GM23338 (cell line): ENCODE results near the gene PTPN22. TPM values are rescaled to one million over a fixed set of nuclear protein-coding genes. Genes with fewer than 3 reads are reported as not detected.

Experiments
- ATAC-seq: fragments of 200-7000 bp; cut with Tn5 transposase; 3 replicates; pipeline ENCODE4 v1.9.1; 2020
- DNase-seq: peaks from one replicate; pipeline ENCODE4 v3.0.0-alpha.2; 2015; ENCODE audit warnings: low spot score
- H2AFZ ChIP-seq: fragments of 200-600 bp; sonication (generic); 2 replicates; pipeline ENCODE4 v1.8.0; 2016; ENCODE audit warnings: antibody characterized with exemption, mild to moderate bottlenecking, moderate library complexity
- H3F3A ChIP-seq: fragments of 200-600 bp; sonication (generic); replicated peaks from 2 replicates; pipeline ENCODE4 v1.8.0; 2017; ENCODE audit warnings: antibody characterized with exemption, mixed run types, low read depth
- H3K27ac ChIP-seq: fragments of 200-600 bp; sonication (generic); 2 replicates; pipeline ENCODE4 v1.6.1; 2016; ENCODE audit warnings: low read depth
- H3K27me3 ChIP-seq: fragments of 200-600 bp; sonication (generic); 2 replicates; pipeline ENCODE4 v1.8.0; 2016; ENCODE audit warnings: mild to moderate bottlenecking, mixed run types, moderate library complexity; ENCODE audit not compliant: insufficient read depth
- H3K36me3 ChIP-seq: fragments of 200-600 bp; sonication (generic); 2 replicates; pipeline ENCODE4 v1.8.0; 2016; ENCODE audit warnings: mild to moderate bottlenecking; ENCODE audit not compliant: insufficient read depth
- H3K4me1 ChIP-seq: fragments of 200-600 bp; sonication (generic); 2 replicates; pipeline ENCODE4 v1.8.0; 2016; ENCODE audit warnings: mild to moderate bottlenecking, moderate library complexity; ENCODE audit not compliant: insufficient read depth
- H3K4me2 ChIP-seq: fragments of 200-600 bp; sonication (generic); 2 replicates; pipeline ENCODE4 v1.7.1; 2017; ENCODE audit warnings: mixed run types
- H3K4me3 ChIP-seq: fragments of 200-600 bp; sonication (generic); 2 replicates; pipeline ENCODE4 v1.6.1; 2016; ENCODE audit warnings: mixed run types
- H3K79me2 ChIP-seq: fragments of 200-600 bp; sonication (generic); replicated peaks from 2 replicates; pipeline ENCODE4 v1.8.0; 2017; ENCODE audit warnings: mild to moderate bottlenecking; ENCODE audit not compliant: insufficient read depth
- H3K9me2 ChIP-seq: fragments of 200-600 bp; sonication (generic); 2 replicates; pipeline ENCODE4 v1.8.0; 2017; ENCODE audit not compliant: insufficient read depth
- H4K20me1 ChIP-seq: fragments of 200-600 bp; sonication (generic); replicated peaks from 2 replicates; pipeline ENCODE4 v1.8.0; 2017; ENCODE audit warnings: mild to moderate bottlenecking; ENCODE audit not compliant: insufficient read depth
- H3K27ac Mint-ChIP-seq: 2 replicates; pipeline ENCODE4 v1.8.0; 2020; ENCODE audit warnings: inconsistent platforms, mild to moderate bottlenecking, moderate library complexity, mixed read lengths
- H3K27me3 Mint-ChIP-seq: 3 replicates; pipeline ENCODE4 v1.8.0; 2022; ENCODE audit warnings: low read depth, mild to moderate bottlenecking, moderate library complexity, mixed read lengths, inconsistent platforms; ENCODE audit not compliant: insufficient read depth, poor library complexity
- H3K36me3 Mint-ChIP-seq: 3 replicates; pipeline ENCODE4 v1.8.0; 2021; ENCODE audit warnings: low read depth, mild to moderate bottlenecking, inconsistent platforms, moderate library complexity, mixed read lengths
- H3K4me1 Mint-ChIP-seq: 3 replicates; pipeline ENCODE4 v1.8.0; 2020; ENCODE audit warnings: mild to moderate bottlenecking, inconsistent platforms, mixed read lengths
- H3K4me3 Mint-ChIP-seq: 3 replicates; pipeline ENCODE4 v1.8.0; 2021; ENCODE audit warnings: moderate library complexity, mild to moderate bottlenecking, inconsistent platforms, mixed read lengths
- H3K9me3 Mint-ChIP-seq: 3 replicates; pipeline ENCODE4 v1.8.0; 2020; ENCODE audit warnings: moderate library complexity, mild to moderate bottlenecking, inconsistent platforms, mixed read lengths
- CREB1 ChIP-seq: fragments of 250-450 bp; sonication (Bioruptor Pico); IDR thresholded peaks from 2 replicates; pipeline ENCODE4 v1.5.0; 2020; ENCODE audit warnings: low read depth, mild to moderate bottlenecking, moderate library complexity
- CTCF ChIP-seq, 2 experiments: fragments of 200-600 bp in 1 of 2; sonication (generic) in 1 of 2; conservative IDR thresholded peaks; 2 replicates each; pipeline versions ENCODE4 v1.5.1 to v1.6.1; 2016 to 2017; ENCODE audit warnings: antibody characterized with exemption in 2 of 2, low read depth in 2 of 2, mild to moderate bottlenecking in 2 of 2, moderate library complexity in 1 of 2
- EZH2 ChIP-seq: fragments of 200-600 bp; sonication (generic); IDR thresholded peaks from one replicate; pipeline ENCODE4 v1.8.0; 2017; ENCODE audit warnings: antibody characterized with exemption, mild to moderate bottlenecking, low read depth; ENCODE audit not compliant: unreplicated experiment
- EZH2phosphoT487 ChIP-seq: fragments of 200-600 bp; sonication (generic); IDR thresholded peaks from one replicate; pipeline ENCODE4 v1.8.1; 2018; ENCODE audit warnings: antibody characterized with exemption; ENCODE audit not compliant: unreplicated experiment
- JUNB ChIP-seq: IDR thresholded peaks from one replicate; pipeline ENCODE4 v1.6.1; 2016; ENCODE audit warnings: antibody characterized with exemption; ENCODE audit not compliant: unreplicated experiment
- NANOG ChIP-seq: IDR thresholded peaks from 2 replicates; pipeline ENCODE4 v1.6.1; 2016; ENCODE audit warnings: antibody characterized with exemption, borderline replicate concordance
- POLR2AphosphoS5 ChIP-seq: IDR thresholded peaks from 2 replicates; pipeline ENCODE4 v1.6.1; 2016; ENCODE audit warnings: antibody characterized with exemption, low read depth
- REST ChIP-seq: IDR thresholded peaks from one replicate; pipeline ENCODE4 v1.6.1; 2018; ENCODE audit warnings: antibody characterized with exemption; ENCODE audit not compliant: unreplicated experiment
- STAT1 ChIP-seq: IDR thresholded peaks from one replicate; pipeline ENCODE4 v1.6.1; 2016; ENCODE audit warnings: antibody characterized with exemption; ENCODE audit not compliant: unreplicated experiment
- ZNF114 ChIP-seq: fragments of 250-450 bp; sonication (Bioruptor Pico); IDR thresholded peaks from 2 replicates; pipeline ENCODE4 v1.5.0; 2020; ENCODE audit warnings: mild to moderate bottlenecking, moderate library complexity
- ZNF331 ChIP-seq: fragments of 250-450 bp; sonication (Bioruptor Pico); IDR thresholded peaks from 2 replicates; pipeline ENCODE4 v1.5.0; 2020; ENCODE audit warnings: low read depth, mild to moderate bottlenecking, moderate library complexity
- ZNF462 ChIP-seq: fragments of 250-450 bp; sonication (Bioruptor Pico); IDR thresholded peaks from 2 replicates; pipeline ENCODE4 v1.5.0; 2020; ENCODE audit warnings: mild to moderate bottlenecking, moderate library complexity
- polyA plus RNA-seq: library from polyadenylated mRNA; unstranded; fragments of >200 nt; fragmentation: Nextera tagmentation; extraction: Ambion mirVana; gene quantifications from 2 replicates; pipeline ENCODE4 v1.2.1, GENCODE V29; 2016
- total RNA-seq: library from RNA; depleted of rRNA; stranded (reverse); fragments of >200 nt; shearing (Covaris generic); gene quantifications from 2 replicates; pipeline ENCODE4 v1.2.3, GENCODE V29; 2014

PTPN22 gene
- total and polyA plus RNA-seq, 2 experiments from 2014 or later = 0.08 TPM; not detected in 1

GRCh38 chr1:113874012-113874879 is 2.7 kb upstream of the PTPN22 start (continued):
- TF ChIP-seq CTCF (conservative IDR thresholded peaks at IDR 0.05; ENCODE audit: low read depth in 2 of 2) = peak; percentile 54 to 56

GRCh38 chr1:113872219-113872935 is 865 bp upstream of the PTPN22 start:
- Histone ChIP-seq H3K36me3 (no peaks in the 10 kb centered on the region), H2AFZ (peak overlapping the region; percentile 48), H3F3A (no peaks in the 10 kb centered on the region), H3K79me2 (no peaks in the 10 kb centered on the region), H3K4me3 (no peak overlapping the region), H3K9me2 (no peaks in the 10 kb centered on the region; the same call in 1 of the 2 replicates), H3K27me3 (no peaks in the 10 kb centered on the region), H4K20me1 (no peaks in the 10 kb centered on the region), H3K27ac (no peak overlapping the region), H3K4me2 (no peak overlapping the region), H3K4me1 (no peaks in the 10 kb centered on the region)
- Mint-ChIP-seq H3K27ac (no peak overlapping the region), H3K36me3 (no peaks in the 10 kb centered on the region), H3K4me1 (peaks cover 5% of the 10 kb centered on the region; the same call in 2 of the 3 replicates), H3K27me3 (no peaks in the 10 kb centered on the region), H3K9me3 (no peaks in the 10 kb centered on the region), H3K4me3 (no peak overlapping the region)
- ATAC-seq (no peak), DNase-seq (no peak)
- TF ChIP-seq POLR2AphosphoS5 = no peak
- TF ChIP-seq EZH2phosphoT487 = no peak
- TF ChIP-seq REST = no peak
- no peak for TF ChIP-seq ZNF462 (CRISPR knock-in tag)
- no peak for TF ChIP-seq NANOG
- TF ChIP-seq ZNF331 (CRISPR knock-in tag) = no peak
- TF ChIP-seq JUNB = no peak
- TF ChIP-seq ZNF114 (CRISPR knock-in tag) = no peak
- TF ChIP-seq CREB1 = no peak
- no peak for TF ChIP-seq STAT1
- no peak for TF ChIP-seq EZH2
